Fibroblast of skin of left biceps (primary cell): ENCODE results near the gene COX7B2.

Experiments used
- DNase-seq, 2 experiments: peaks; one replicate each; pipeline ENCODE4 v3.0.0-alpha.2; 2013; ENCODE audit warnings: low read depth in 2 of 2

The COX7B2 gene

DNA sequence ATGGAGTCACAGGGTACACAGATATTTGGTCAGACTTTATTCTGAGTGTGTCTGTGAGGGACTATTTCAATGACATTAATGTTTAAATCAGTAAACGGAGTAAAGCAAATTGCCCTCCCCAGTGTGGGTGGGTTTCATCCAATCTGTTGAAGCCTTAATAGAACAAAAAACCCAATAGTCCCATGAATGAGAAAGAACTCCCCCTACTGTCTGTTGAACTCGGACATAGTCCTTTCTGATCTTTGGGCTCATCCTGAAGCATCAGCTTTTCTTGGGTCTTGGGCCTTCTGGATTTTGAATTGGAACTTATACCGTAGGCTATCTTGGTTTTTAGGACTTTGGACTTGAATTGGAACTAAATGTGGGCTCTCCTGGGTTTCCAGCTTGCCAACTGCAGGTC lies 193.6 kb downstream of the COX7B2 start:
- DNase-seq = no peak

DNA sequence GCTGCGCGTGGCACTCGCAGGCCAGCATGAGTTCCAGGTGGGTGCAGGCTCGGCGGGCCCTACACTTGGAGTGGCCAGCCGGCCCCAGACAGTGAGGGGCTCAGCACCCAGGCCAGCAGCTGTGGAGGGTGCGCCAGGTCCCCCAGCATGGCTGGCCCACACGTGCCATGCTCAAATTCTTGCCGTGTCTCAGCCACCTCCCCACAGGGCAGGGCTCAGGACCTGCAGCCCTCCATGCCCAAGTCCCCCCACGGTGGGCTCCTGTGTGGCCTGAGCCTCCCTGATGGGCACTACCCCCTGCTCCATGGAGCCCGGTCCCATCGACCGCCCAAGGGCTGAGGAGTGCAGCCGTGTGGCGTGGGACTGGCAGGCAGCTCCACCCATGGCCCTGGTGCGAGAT lies 210.2 kb downstream of the COX7B2 start:
- DNase-seq = no peak
